BE2C (cell line): ENCODE data around the gene ETNK2.

ENCODE experiments used
- DNase-seq: peaks from one replicate; pipeline ENCODE4 v3.0.0-alpha.2; 2020
- H3K27me3 ChIP-seq: fragments of 250-450 bp; sonication (Bioruptor Pico); 2 replicates; pipeline ENCODE4 v1.5.1; 2020; ENCODE audit warnings: mild to moderate bottlenecking
- H3K36me3 ChIP-seq: fragments of 250-450 bp; sonication (Bioruptor Pico); 2 replicates; pipeline ENCODE4 v1.5.1; 2020; ENCODE audit warnings: mild to moderate bottlenecking
- H3K4me1 ChIP-seq: fragments of 250-450 bp; sonication (Bioruptor Pico); 2 replicates; pipeline ENCODE4 v1.5.1; 2020
- H3K4me3 ChIP-seq: 2 replicates; pipeline ENCODE4 v1.5.1; 2011; ENCODE audit warnings: low read depth, low read length
- H3K9me3 ChIP-seq: fragments of 250-450 bp; sonication (Bioruptor Pico); 2 replicates; pipeline ENCODE4 v1.5.1; 2020
- CTCF ChIP-seq: IDR thresholded peaks from 2 replicates; pipeline ENCODE4 v1.5.1; 2012; ENCODE audit warnings: mild to moderate bottlenecking, low read depth, low read length

Gene ETNK2

GRCh38 chr1:204146965-204147364, 4.9 kb downstream of the ETNK2 start:
- H3K36me3 ChIP-seq = no peaks in the 10 kb centered on the region
- H3K27me3 ChIP-seq = no peaks in the 10 kb centered on the region
- DNase-seq = no peak
- no peaks in the 10 kb centered on the region for H3K9me3 ChIP-seq
- H3K4me3 ChIP-seq = no peak overlapping the region
- H3K4me1 ChIP-seq = no peaks in the 10 kb centered on the region
- no peak for TF ChIP-seq CTCF

- H3K27me3 ChIP-seq = no peaks in the 10 kb centered on the region
- no peak for TF ChIP-seq CTCF
- H3K9me3 ChIP-seq = no peaks in the 10 kb centered on the region
- no peak overlapping the region for H3K4me3 ChIP-seq
- H3K36me3 ChIP-seq = no peaks in the 10 kb centered on the region
- no peak for DNase-seq
- no peaks in the 10 kb centered on the region for H3K4me1 ChIP-seq
Observed at GRCh38 chr1:204146309-204146708, 5.5 kb downstream of the ETNK2 start.

GRCh38 chr1:204145033-204145504, 6.8 kb downstream of the ETNK2 start:
- DNase-seq = no peak
- Histone ChIP-seq H3K36me3 (no peaks in the 10 kb centered on the region), H3K9me3 (no peaks in the 10 kb centered on the region), H3K27me3 (no peaks in the 10 kb centered on the region), H3K4me3 (no peak overlapping the region), H3K4me1 (no peaks in the 10 kb centered on the region)
- no peak for TF ChIP-seq CTCF

GRCh38 chr1:204143276-204144041, 8.4 kb downstream of the ETNK2 start:
- H3K4me1 ChIP-seq = no peaks in the 10 kb centered on the region
- DNase-seq = no peak
- no peak overlapping the region for H3K4me3 ChIP-seq
- H3K9me3 ChIP-seq = no peaks in the 10 kb centered on the region
- no peaks in the 10 kb centered on the region for H3K27me3 ChIP-seq
- no peak for TF ChIP-seq CTCF
- no peaks in the 10 kb centered on the region for H3K36me3 ChIP-seq

GRCh38 chr1:204142032-204142974, 9.5 kb downstream of the ETNK2 start:
- H3K27me3 ChIP-seq = no peaks in the 10 kb centered on the region
- no peaks in the 10 kb centered on the region for H3K4me1 ChIP-seq
- no peak for TF ChIP-seq CTCF
- no peak overlapping the region for H3K4me3 ChIP-seq
- DNase-seq = no peak
- H3K9me3 ChIP-seq = no peaks in the 10 kb centered on the region
- no peaks in the 10 kb centered on the region for H3K36me3 ChIP-seq
